HepG2 (cell line): ENCODE measurements around the gene TLCD5. TPM values are rescaled to one million over a fixed set of nuclear protein-coding genes. Genes with fewer than 3 reads are reported as not detected.

Source experiments
- ATAC-seq: fragments of 200-7000 bp; cut with Tn5 transposase; 3 replicates; pipeline ENCODE4 v1.9.1; 2020; ENCODE audit warnings: mild to moderate bottlenecking, moderate library complexity
- BruUV-seq: library from RNA; stranded (reverse); fragments of 400-500 nt; replicated peaks from 2 replicates; lab custom pipeline; 2021; lab: Mats Ljungman, UMichigan
- CTCF ChIA-PET: fragments of 300-600 bp; formaldehyde crosslinking; extraction: SDS; loops from one replicate; lab custom pipeline; 2021; ENCODE audit warnings: low total read pairs, inconsistent platforms, low intra/inter-chr PET ratio; lab: Yijun Ruan, JAX
- POLR2A ChIA-PET: fragments of 350-600 bp; sonication (Branson Sonifier 250); formaldehyde crosslinking; loops from one replicate; lab custom pipeline; 2020; ENCODE audit warnings: antibody characterized with exemption, inconsistent platforms; lab: Yijun Ruan, JAX
- DNase-seq: peaks from one replicate; pipeline ENCODE4 v3.0.0-alpha.2; 2015; ENCODE audit warnings: low spot score
- FAIRE-seq: peaks from 3 replicates; lab custom pipeline; 2011; peaks lifted over from hg19 to GRCh38; lab: Jason Lieb, UNC
- H2AFZ ChIP-seq: one replicate; pipeline ENCODE4 v1.6.1; 2011; ENCODE audit warnings: low read length, inconsistent platforms
- H3K27ac ChIP-seq: fragments of 300-600 bp; 3 replicates; pipeline ENCODE4 v1.8.0; 2011; ENCODE audit warnings: mixed run types, mild to moderate bottlenecking, mixed read lengths, low read length, inconsistent platforms; ENCODE audit not compliant: insufficient read depth; ENCODE audit errors: extremely low read length
- H3K27me3 ChIP-seq, 2 experiments: fragments of 200-600 bp in 1 of 2; 2 replicates in 1 of 2; 3 replicates in 1 of 2; pipeline versions ENCODE4 v1.6.0 to v1.8.0; 2011; ENCODE audit warnings: low read length in 2 of 2, mild to moderate bottlenecking in 2 of 2, moderate library complexity in 2 of 2, inconsistent platforms in 1 of 2; ENCODE audit not compliant: insufficient read depth in 2 of 2, control insufficient read depth in 1 of 2
- H3K36me3 ChIP-seq, 2 experiments: fragments of 200-600 bp in 1 of 2; replicated peaks in 1 of 2; 2 replicates in 1 of 2; 3 replicates in 1 of 2; pipeline versions ENCODE4 v1.5.1 to v1.8.0; 2011; ENCODE audit warnings: low read length in 2 of 2, inconsistent platforms in 1 of 2; ENCODE audit not compliant: insufficient read depth in 2 of 2, control insufficient read depth in 1 of 2
- H3K4me1 ChIP-seq: 2 replicates; pipeline ENCODE4 v1.5.1; 2012; ENCODE audit warnings: low read length, inconsistent platforms; ENCODE audit not compliant: insufficient read depth
- H3K4me2 ChIP-seq: 2 replicates; pipeline ENCODE4 v1.6.0; 2011; ENCODE audit warnings: low read depth, low read length, inconsistent platforms
- H3K4me3 ChIP-seq, 3 experiments: fragments of 200-600 bp in 1 of 3; sonication (generic), shearing (Covaris generic) in 1 of 3; replicated peaks in 1 of 3; 2 replicates each; pipeline ENCODE4 v1.5.1; 2011 to 2016; ENCODE audit warnings: low read length in 3 of 3, inconsistent platforms in 2 of 3, low read depth in 2 of 3, mild to moderate bottlenecking in 2 of 3, control low read depth in 1 of 3, mixed read lengths in 1 of 3; ENCODE audit not compliant: insufficient read depth in 1 of 3
- H3K79me2 ChIP-seq: one replicate; pipeline ENCODE4 v1.6.1; 2011; ENCODE audit warnings: low read length, inconsistent platforms; ENCODE audit not compliant: insufficient read depth
- H3K9ac ChIP-seq: 2 replicates; pipeline ENCODE4 v1.6.0; 2011; ENCODE audit warnings: mild to moderate bottlenecking, low read depth, low read length, inconsistent platforms; ENCODE audit not compliant: insufficient read depth
- H3K9me3 ChIP-seq: 2 replicates; pipeline ENCODE4 v1.5.1; 2012; ENCODE audit warnings: mild to moderate bottlenecking, low read length
- H4K20me1 ChIP-seq: 2 replicates; pipeline ENCODE4 v1.6.0; 2011; ENCODE audit warnings: inconsistent platforms, mild to moderate bottlenecking, low read length, moderate library complexity; ENCODE audit not compliant: insufficient read depth
- ASH2L ChIP-seq: fragments of 300-600, 200-600 bp; sonication (generic); IDR thresholded peaks from 2 replicates; pipeline ENCODE4 v1.7.0; 2017; ENCODE audit warnings: low read depth, mild to moderate bottlenecking, moderate library complexity, mixed read lengths, low read length; ENCODE audit not compliant: insufficient read length
- CBX2 ChIP-seq, 2 experiments: fragments of 200-600 bp in 1 of 2; sonication (generic); formaldehyde crosslinking in 1 of 2; IDR thresholded peaks; 2 replicates each; pipeline versions ENCODE4 v1.7.0 to v1.8.1; 2018 to 2022; ENCODE audit warnings: low read depth in 2 of 2, low read length in 1 of 2, mild to moderate bottlenecking in 1 of 2, missing genetic modification reagents in 1 of 2
- KIAA2018 ChIP-seq: sonication (generic); formaldehyde crosslinking; IDR thresholded peaks from 2 replicates; pipeline ENCODE4 v1.5.0; 2020; ENCODE audit warnings: mild to moderate bottlenecking, missing genetic modification reagents, borderline replicate concordance
- PRPF4 ChIP-seq: fragments of 200-400 bp; formaldehyde crosslinking; IDR thresholded peaks from 2 replicates; pipeline ENCODE4 v1.6.1; 2016; ENCODE audit warnings: low read length, low read depth; ENCODE audit not compliant: poor library complexity, severe bottlenecking
- SCMH1 ChIP-seq: sonication (generic); formaldehyde crosslinking; IDR thresholded peaks from 2 replicates; pipeline ENCODE4 v1.9.0; 2021; ENCODE audit warnings: missing genetic modification reagents, mild to moderate bottlenecking, borderline replicate concordance
- SP1 ChIP-seq, 2 experiments: fragments of 450-650 bp in 1 of 2; sonication (generic) in 1 of 2; formaldehyde crosslinking in 1 of 2; IDR thresholded peaks; 2 replicates each; pipeline versions ENCODE4 v1.4.0 to v1.6.1; 2016 to 2020; ENCODE audit warnings: missing genetic modification reagents in 1 of 2
- ZFP1 ChIP-seq: IDR thresholded peaks from 2 replicates; pipeline ENCODE4 v1.6.1; 2016
- ZNF761 ChIP-seq: sonication (generic); formaldehyde crosslinking; conservative IDR thresholded peaks from 2 replicates; pipeline ENCODE4 v1.4.0; 2020; ENCODE audit warnings: mild to moderate bottlenecking, missing genetic modification reagents
- WGBS: methylation state at CpG from one replicate; pipeline ENCODE4 v1.1.6; 2017; ENCODE audit warnings: low lambda C conversion rate; 5-methylcytosine and 5-hydroxymethylcytosine counted together
- in situ Hi-C: cut with HindIII; loops from 2 replicates; pipeline ENCODE4 v1.10.0; 2017; ENCODE audit warnings: low pct_unique_long_range_greater_than_20kb; ENCODE audit not compliant: extremely low pct_ligation_motif_present
- intact Hi-C: fragments of 100-400 bp; cut with micrococcal nuclease; formaldehyde crosslinking; loops from one replicate; pipeline ENCODE4 v1.10.0; 2022; ENCODE audit not compliant: unreplicated experiment
- polyA plus RNA-seq, 8 experiments: library from polyadenylated mRNA; depleted of rRNA in 3 of 8; stranded (reverse) in 7 of 8; unstranded in 1 of 8; fragments of >200 nt; fragmentation: Illumina TruSeq in 4 of 8; extraction: Trizol in 4 of 8; gene quantifications; 2 replicates each; pipeline versions ENCODE4 v1.2.1 to v1.2.3, GENCODE V29; 2011 to 2016; ENCODE audit warnings: low read depth in 4 of 8, missing spikeins in 1 of 8, mixed read lengths in 1 of 8; ENCODE audit not compliant: insufficient read depth in 1 of 8
- total RNA-seq, 5 experiments: library from RNA; depleted of rRNA; stranded (reverse); fragments of >200 nt; fragmentation: Illumina TruSeq; extraction: Trizol; gene quantifications; 2 replicates each; pipeline ENCODE4 v1.2.3, GENCODE V29; 2016; ENCODE audit warnings: low read depth in 1 of 5

Gene TLCD5
- total and polyA plus RNA-seq, 2 of the 13 experiments (the other 11 are each of a cell fraction or from before 2014, with no cell fraction given) = 6.1 to 7.6 TPM

- no peak overlapping the region for H3K9ac ChIP-seq
- no peak for DNase-seq
- H3K27me3 ChIP-seq = no peaks in the 10 kb centered on the region; a peak in 1 of 5 replicates
- intact Hi-C loops = no loop called here
- H3K4me1 ChIP-seq = peaks cover 86% of the 10 kb centered on the region
- no peaks in the 10 kb centered on the region for H3K36me3 ChIP-seq
- TF ChIP-seq ZFP1 (CRISPR knock-in tag) = peak; percentile 82; the same call in 1 of the 2 replicates
- no peak for TF ChIP-seq ZNF761
- TF ChIP-seq ASH2L = peak; percentile 13
- peaks cover 42% of the 10 kb centered on the region for H4K20me1 ChIP-seq
- H3K4me3 ChIP-seq = no peak overlapping the region
- no peak for ATAC-seq
- H3K9me3 ChIP-seq = no peaks in the 10 kb centered on the region
- over 99% methylated on average over 3 of the region's 3 CpGs for WGBS
- H3K4me2 ChIP-seq = no peak overlapping the region
- H3K79me2 ChIP-seq = peaks cover 98% of the 10 kb centered on the region
- no peak overlapping the region for H3K27ac ChIP-seq
- CTCF ChIA-PET = no interaction called here
- H2AFZ ChIP-seq = no peak overlapping the region
- no TSS peak for BruUV-seq
- no peak for FAIRE-seq
- in situ Hi-C loops = no loop called here
- POLR2A ChIA-PET = no interaction called here
These were observed 17.6 kb downstream of the TLCD5 start for GRCh38 chr11:120342678-120343077.

- Histone ChIP-seq H3K27ac (no peak overlapping the region), H3K79me2 (peaks cover 97% of the 10 kb centered on the region), H3K4me1 (peaks cover 84% of the 10 kb centered on the region), H3K9ac (no peak overlapping the region), H3K4me2 (no peak overlapping the region), H3K4me3 (no peak overlapping the region), H3K9me3 (no peaks in the 10 kb centered on the region), H3K27me3 (no peaks in the 10 kb centered on the region), H3K36me3 (no peaks in the 10 kb centered on the region), H2AFZ (no peak overlapping the region), H4K20me1 (peaks cover 42% of the 10 kb centered on the region)
- in situ Hi-C loops = no loop called here
- ATAC-seq = no peak
- POLR2A ChIA-PET = no interaction called here
- no peak for FAIRE-seq
- no TSS peak for BruUV-seq
- no peak for DNase-seq
- CTCF ChIA-PET = no interaction called here
- WGBS = 86% methylated on average over 2 of the region's 2 CpGs
- intact Hi-C loops = no loop called here
- TF ChIP-seq SP1 (IDR thresholded peaks at IDR 0.05) = no peak
- no peak for TF ChIP-seq SP1 (CRISPR knock-in tag; IDR thresholded peaks at IDR 0.05)
- no peak for TF ChIP-seq CBX2 (IDR thresholded peaks at IDR 0.05; ENCODE audit: low read depth, low read length)
- TF ChIP-seq CBX2 (CRISPR knock-in tag; IDR thresholded peaks at IDR 0.05; ENCODE audit: low read depth) = no peak
- TF ChIP-seq PRPF4 = no peak
- TF ChIP-seq KIAA2018 = no peak
- TF ChIP-seq SCMH1 (CRISPR knock-in tag) = no peak
These were observed 18.3 kb downstream of the TLCD5 start for GRCh38 chr11:120343429-120343828.
